Effector memory CD4-positive, alpha-beta T cell (primary cell): ENCODE data around the gene PRPSAP1.

Source experiments
- DNase-seq, 3 donors: peaks; one replicate each; pipeline ENCODE4 v3.0.0-alpha.2; 2020
- H3K27ac ChIP-seq: 2 replicates; pipeline ENCODE4 v1.7.0; 2013; ENCODE audit warnings: mild to moderate bottlenecking, low read length, moderate library complexity; ENCODE audit not compliant: insufficient read depth, poor library complexity, severe bottlenecking
- H3K27me3 ChIP-seq: replicated peaks from 2 replicates; pipeline ENCODE4 v1.7.0; 2013; ENCODE audit warnings: mild to moderate bottlenecking, low read length; ENCODE audit not compliant: insufficient read depth, control insufficient read depth, poor library complexity, severe bottlenecking
- H3K36me3 ChIP-seq: 2 replicates; pipeline ENCODE4 v1.7.0; 2013; ENCODE audit warnings: mild to moderate bottlenecking, low read length, moderate library complexity; ENCODE audit not compliant: control insufficient read depth, insufficient read depth
- H3K4me1 ChIP-seq: 2 replicates; pipeline ENCODE4 v1.7.0; 2013; ENCODE audit warnings: low read length, mild to moderate bottlenecking; ENCODE audit not compliant: control insufficient read depth, insufficient read depth, poor library complexity, severe bottlenecking
- H3K4me3 ChIP-seq: 2 replicates; pipeline ENCODE4 v1.7.0; 2013; ENCODE audit warnings: low read length, low read depth, mild to moderate bottlenecking; ENCODE audit not compliant: insufficient read depth, poor library complexity, severe bottlenecking
- H3K9me3 ChIP-seq: 2 replicates; pipeline ENCODE4 v1.7.0; 2013; ENCODE audit warnings: mild to moderate bottlenecking, low read length, moderate library complexity; ENCODE audit not compliant: control insufficient read depth

PRPSAP1 gene

GRCh38 chr17:76266244-76266938, 87.3 kb downstream of the PRPSAP1 start:
- Histone ChIP-seq H3K4me3 (peak overlapping the region; percentile 83), H3K9me3 (no peaks in the 10 kb centered on the region), H3K27ac (peak overlapping the region; percentile 86), H3K36me3 (peaks cover 16% of the 10 kb centered on the region), H3K27me3 (no peaks in the 10 kb centered on the region), H3K4me1 (peaks cover 48% of the 10 kb centered on the region)
- no peak for DNase-seq

GRCh38 chr17:76265624-76266243, 88.0 kb downstream of the PRPSAP1 start:
- peak overlapping the region; percentile 86 for H3K27ac ChIP-seq
- peak overlapping the region; percentile 83 for H3K4me3 ChIP-seq
- H3K9me3 ChIP-seq = no peaks in the 10 kb centered on the region
- H3K27me3 ChIP-seq = no peaks in the 10 kb centered on the region
- H3K4me1 ChIP-seq = peaks cover 41% of the 10 kb centered on the region
- peaks cover 14% of the 10 kb centered on the region for H3K36me3 ChIP-seq
- DNase-seq = peak; percentile 37 to 54 (median 41)

GRCh38 chr17:76264755-76265623, 88.7 kb downstream of the PRPSAP1 start, which contains the start of gene UBALD2:
Gene UBALD2 (plus strand): TSS chr17:76265348. CDS start chr17:76265506, 158 bp downstream.
- H3K9me3 ChIP-seq = no peaks in the 10 kb centered on the region
- H3K36me3 ChIP-seq = peaks cover 12% of the 10 kb centered on the region
- peak within 1 kb of the TSS; percentile 83 for H3K4me3 ChIP-seq
- peak; percentile 96 to 98 (median 97) for DNase-seq
- peaks cover 38% of the 10 kb centered on the region for H3K4me1 ChIP-seq
- H3K27me3 ChIP-seq = no peaks in the 10 kb centered on the region
- peak within 1 kb of the TSS; percentile 86 for H3K27ac ChIP-seq

- H3K36me3 ChIP-seq = peaks cover 7% of the 10 kb centered on the region
- H3K27ac ChIP-seq = peak overlapping the region; percentile 65
- no peaks in the 10 kb centered on the region for H3K9me3 ChIP-seq
- no peaks in the 10 kb centered on the region for H3K27me3 ChIP-seq
- peak overlapping the region; percentile 26 for H3K4me3 ChIP-seq
- no peak for DNase-seq
- H3K4me1 ChIP-seq = peaks cover 32% of the 10 kb centered on the region
Observed at GRCh38 chr17:76264425-76264754, 89.3 kb downstream of the PRPSAP1 start.

GRCh38 chr17:76263896-76264295, 89.8 kb downstream of the PRPSAP1 start:
- no peak overlapping the region for H3K4me3 ChIP-seq
- peak overlapping the region; percentile 65 for H3K27ac ChIP-seq
- H3K4me1 ChIP-seq = peaks cover 27% of the 10 kb centered on the region
- no peak for DNase-seq
- peaks cover 5% of the 10 kb centered on the region for H3K36me3 ChIP-seq
- no peaks in the 10 kb centered on the region for H3K9me3 ChIP-seq
- H3K27me3 ChIP-seq = no peaks in the 10 kb centered on the region

- no peak overlapping the region for H3K27ac ChIP-seq
- H3K4me1 ChIP-seq = peaks cover 17% of the 10 kb centered on the region
- H3K36me3 ChIP-seq = peaks cover 5% of the 10 kb centered on the region
- H3K9me3 ChIP-seq = no peaks in the 10 kb centered on the region
- no peak for DNase-seq
- H3K27me3 ChIP-seq = no peaks in the 10 kb centered on the region
- no peak overlapping the region for H3K4me3 ChIP-seq
Observed at GRCh38 chr17:76262732-76263344, 90.9 kb downstream of the PRPSAP1 start.

- DNase-seq = no peak
- Histone ChIP-seq H3K4me1 (peaks cover 6% of the 10 kb centered on the region), H3K27ac (no peak overlapping the region), H3K27me3 (no peaks in the 10 kb centered on the region), H3K4me3 (no peak overlapping the region), H3K9me3 (no peaks in the 10 kb centered on the region), H3K36me3 (no peaks in the 10 kb centered on the region)
Observed at GRCh38 chr17:76261421-76262215, 92.1 kb downstream of the PRPSAP1 start.

- Histone ChIP-seq H3K27ac (no peak overlapping the region), H3K36me3 (no peaks in the 10 kb centered on the region), H3K9me3 (no peaks in the 10 kb centered on the region), H3K4me1 (peaks cover 12% of the 10 kb centered on the region), H3K4me3 (no peak overlapping the region), H3K27me3 (no peaks in the 10 kb centered on the region)
- no peak for DNase-seq
Observed at GRCh38 chr17:76260669-76261068, 93.0 kb downstream of the PRPSAP1 start.

GRCh38 chr17:76260220-76260619, 93.5 kb downstream of the PRPSAP1 start:
- Histone ChIP-seq H3K27ac (no peak overlapping the region), H3K36me3 (no peaks in the 10 kb centered on the region), H3K4me3 (no peak overlapping the region), H3K27me3 (no peaks in the 10 kb centered on the region), H3K4me1 (peaks cover 12% of the 10 kb centered on the region), H3K9me3 (no peaks in the 10 kb centered on the region)
- no peak for DNase-seq
